Measurements from ENCODE around the gene RNF212.

- TF ChIP-seq CTCF (IDR thresholded peaks at IDR 0.05 in 4 of 5, conservative IDR thresholded peaks at IDR 0.05 in 1 of 5) (no peak), POLR2A (IDR thresholded peaks at IDR 0.05) (no peak)
Measured at GRCh38 chr4:1098311-1098925, 14.9 kb downstream of the RNF212 start.
